SK-N-SH treated with all-trans-retinoic acid at 6 μM for 48 hours (cell line): Measurements from ENCODE around the gene ANKS3.

ENCODE experiments used
- BACH2 ChIP-seq: fragments of 250-450 bp; sonication (Bioruptor Pico); IDR thresholded peaks from 2 replicates; pipeline ENCODE4 v1.9.0; 2021; ENCODE audit warnings: mild to moderate bottlenecking, borderline replicate concordance
- CSDC2 ChIP-seq: fragments of 250-450 bp; sonication (Bioruptor Pico); IDR thresholded peaks from 2 replicates; pipeline ENCODE4 v1.5.0; 2020; ENCODE audit warnings: mild to moderate bottlenecking, moderate library complexity
- PPARA ChIP-seq: fragments of 250-450 bp; sonication (Bioruptor Pico); IDR thresholded peaks from 2 replicates; pipeline ENCODE4 v1.5.0; 2020; ENCODE audit warnings: mild to moderate bottlenecking, borderline replicate concordance
- RARB ChIP-seq: fragments of 250-450 bp; sonication (Bioruptor Pico); IDR thresholded peaks from 2 replicates; pipeline ENCODE4 v1.8.0; 2021; ENCODE audit warnings: mild to moderate bottlenecking, moderate library complexity
- ZFP3 ChIP-seq: fragments of 250-450 bp; sonication (Bioruptor Pico); IDR thresholded peaks from 2 replicates; pipeline ENCODE4 v1.5.0; 2020; ENCODE audit warnings: mild to moderate bottlenecking, moderate library complexity
- ZNF565 ChIP-seq: fragments of 450-650 bp; formaldehyde crosslinking; conservative IDR thresholded peaks from 2 replicates; pipeline ENCODE4 v1.5.0; 2020; ENCODE audit warnings: low read depth, mild to moderate bottlenecking, moderate library complexity
- ZNF70 ChIP-seq: fragments of 450-650 bp; formaldehyde crosslinking; IDR thresholded peaks from 2 replicates; pipeline ENCODE4 v1.5.0; 2020; ENCODE audit warnings: mild to moderate bottlenecking, moderate library complexity

DNA sequence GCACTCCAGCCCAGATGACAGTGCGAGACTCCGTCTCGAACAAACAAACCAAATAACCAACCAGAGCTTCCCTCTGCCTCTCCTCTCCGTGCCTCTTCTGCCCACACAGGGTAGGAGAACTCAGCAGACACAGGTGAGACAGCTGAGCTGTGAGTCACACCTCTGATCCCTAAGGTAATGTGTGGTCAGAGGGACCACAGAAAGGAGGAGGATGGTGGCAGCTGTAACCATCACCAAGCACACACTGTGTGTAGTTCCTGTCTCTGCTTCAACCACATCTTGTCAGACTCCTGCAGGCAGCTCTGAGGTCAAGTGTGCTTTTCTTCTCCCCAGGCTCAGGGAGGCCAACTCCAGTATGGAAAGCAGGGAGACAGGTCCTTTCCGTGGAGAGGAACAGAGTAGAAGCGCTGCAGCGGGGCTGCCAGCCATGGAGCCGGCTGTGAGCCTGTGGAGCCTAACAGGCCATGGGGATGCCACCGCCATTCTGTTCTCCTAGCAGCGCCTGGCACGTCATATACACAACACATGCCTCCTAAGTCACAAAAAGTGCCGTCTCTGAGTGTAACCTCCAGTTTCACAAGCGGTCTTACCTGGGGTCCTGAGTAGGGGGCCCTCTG lies 33.6 kb downstream of the ANKS3 start:
- TF ChIP-seq ZNF70 (CRISPR knock-in tag): no peak
- no peak for TF ChIP-seq CSDC2 (CRISPR knock-in tag)
- TF ChIP-seq ZFP3: no peak
- no peak for TF ChIP-seq BACH2 (CRISPR knock-in tag)
- TF ChIP-seq PPARA (CRISPR knock-in tag): no peak
- TF ChIP-seq RARB: no peak
- no peak for TF ChIP-seq ZNF565 (CRISPR knock-in tag)
